Measurements from ENCODE around the gene IL12RB1. TPM values are rescaled to one million over a fixed set of nuclear protein-coding genes. Genes with fewer than 3 reads are reported as not detected.

IL12RB1 gene
- total RNA-seq, 4 donors from 2014 or later: 0.93 to 1.1 TPM; not detected in 2

GRCh38 chr19:18027151-18027550, 59.6 kb downstream of the IL12RB1 start:
- Histone ChIP-seq H3K27ac (no peak overlapping the region), H3K36me3 (no peaks in the 10 kb centered on the region), H3K9me3 (no peaks in the 10 kb centered on the region), H3K4me3 (replicated peaks in 1 of 3) (no peak overlapping the region), H3K4me1 (peaks cover 13 to 32% of the 10 kb centered on the region in 2 donors), H3K27me3 (no peaks in the 10 kb centered on the region)
- no peak for TF ChIP-seq POLR2A (IDR thresholded peaks at IDR 0.05)
- no peak for TF ChIP-seq CTCF (IDR thresholded peaks at IDR 0.05)
- WGBS, 2 donors: 79 to 89% methylated on average over 4 of the region's 4 CpGs
- no peak for DNase-seq
- intact Hi-C loops (cut with DNase I): no loop called here

DNA sequence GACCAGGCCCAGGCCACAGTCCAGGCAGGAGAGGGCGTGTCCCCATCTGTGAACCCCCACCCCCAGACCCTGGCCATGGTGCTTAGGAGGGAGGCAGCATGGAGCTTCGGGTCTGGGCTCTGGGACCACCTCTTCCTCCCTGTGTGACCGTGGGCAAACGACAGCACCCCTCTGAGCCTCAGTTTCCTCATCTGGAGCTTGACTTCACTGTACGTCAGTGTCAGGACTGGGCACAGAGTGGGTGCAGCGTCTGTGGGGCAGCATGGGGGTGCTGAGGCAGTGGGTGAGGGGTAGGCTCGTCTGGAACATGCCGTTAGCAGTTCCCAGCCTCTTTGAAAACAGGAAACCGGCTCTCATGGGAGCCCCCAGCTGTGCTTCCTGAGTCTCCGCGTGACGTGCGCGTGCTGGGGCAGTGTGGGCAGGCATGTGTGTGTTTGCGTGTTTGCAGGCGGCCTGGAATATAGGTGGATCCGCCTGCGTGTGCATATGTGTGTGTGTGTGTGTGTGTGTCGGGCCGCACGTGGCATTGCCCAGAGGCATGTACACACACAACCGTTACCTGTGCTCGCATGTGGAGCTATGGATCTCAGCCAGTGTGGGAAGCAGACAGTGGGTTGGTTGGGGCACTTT, 63.0 kb downstream of the IL12RB1 start:
- peak overlapping the region; percentile 73 to 91 (median 87) for H3K27ac ChIP-seq
- DNase-seq: peak; percentile 60 to 64
- intact Hi-C loops (cut with DNase I): no loop called here
- no peaks in the 10 kb centered on the region for H3K27me3 ChIP-seq
- no peaks in the 10 kb centered on the region for H3K9me3 ChIP-seq
- no peak overlapping the region for H3K4me3 ChIP-seq (replicated peaks in 1 of 3)
- 60 to 79% methylated on average over 22 of the region's 23 CpGs for WGBS, 2 donors
- no peaks in the 10 kb centered on the region for H3K36me3 ChIP-seq
- TF ChIP-seq CTCF (IDR thresholded peaks at IDR 0.05): no peak
- TF ChIP-seq POLR2A (IDR thresholded peaks at IDR 0.05): peak in 1 of 2 donors; percentile 5
- peaks cover 35 to 55% of the 10 kb centered on the region in 2 donors for H3K4me1 ChIP-seq

DNA sequence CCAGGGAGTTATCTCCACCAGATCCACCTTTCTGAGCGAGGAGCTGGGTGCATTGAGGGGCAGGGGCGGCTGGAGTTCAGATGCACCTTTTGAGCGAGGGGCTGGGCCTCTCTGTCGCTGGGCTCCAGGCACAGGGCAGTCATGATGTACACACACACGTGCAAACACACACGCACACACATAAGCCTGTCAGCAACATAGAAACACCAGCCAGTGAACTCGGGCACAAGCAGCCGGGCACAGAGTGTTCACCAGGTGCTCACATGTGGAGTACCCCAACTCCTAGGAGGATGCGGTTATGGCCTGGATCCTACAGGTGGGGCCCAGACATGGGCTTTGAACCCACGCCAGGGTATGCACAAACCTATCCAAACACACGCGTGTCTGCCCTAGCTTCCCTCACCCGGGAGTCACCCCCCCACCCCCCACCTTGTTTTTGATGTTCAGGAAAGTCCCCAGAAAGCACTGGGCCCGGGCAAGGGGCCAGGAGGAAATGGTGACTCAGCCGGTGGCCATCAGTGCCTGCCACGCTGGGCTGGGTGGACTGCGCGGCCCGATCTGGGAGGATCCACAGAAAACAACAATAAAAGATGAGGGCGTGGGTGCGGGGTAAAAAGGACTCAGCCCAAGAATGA, 65.5 kb downstream of the IL12RB1 start:
- H3K9me3 ChIP-seq: no peaks in the 10 kb centered on the region
- H3K27ac ChIP-seq: peak overlapping the region; percentile 33 to 91 (median 87)
- no peaks in the 10 kb centered on the region for H3K27me3 ChIP-seq
- H3K36me3 ChIP-seq: no peaks in the 10 kb centered on the region
- DNase-seq: peak; percentile 67 to 85
- H3K4me1 ChIP-seq: peaks cover 45 to 78% of the 10 kb centered on the region in 2 donors
- WGBS, 2 donors: 27 to 46% methylated on average over 13 to 14 of the region's 21 CpGs
- H3K4me3 ChIP-seq (replicated peaks in 1 of 3): no peak overlapping the region
- TF ChIP-seq CTCF (IDR thresholded peaks at IDR 0.05) (no peak), POLR2A (IDR thresholded peaks at IDR 0.05) (no peak)
- intact Hi-C loops (cut with DNase I): no loop called here

- peak; percentile 90 to 94 for DNase-seq
- intact Hi-C loops (cut with DNase I): no loop called here
- no peaks in the 10 kb centered on the region for H3K27me3 ChIP-seq
- WGBS, 2 donors: 24 to 32% methylated on average over 14 to 16 of the region's 16 CpGs
- no peaks in the 10 kb centered on the region for H3K9me3 ChIP-seq
- peak overlapping the region; percentile 33 to 91 (median 87) for H3K27ac ChIP-seq
- no peak overlapping the region for H3K4me3 ChIP-seq (replicated peaks in 1 of 3)
- H3K4me1 ChIP-seq: peaks cover 45 to 80% of the 10 kb centered on the region in 2 donors
- no peak for TF ChIP-seq POLR2A (IDR thresholded peaks at IDR 0.05)
- TF ChIP-seq CTCF (IDR thresholded peaks at IDR 0.05): peak in 2 of 6 experiments; percentile 4 to 8
- no peaks in the 10 kb centered on the region for H3K36me3 ChIP-seq
Measured at GRCh38 chr19:18020212-18021085, 66.3 kb downstream of the IL12RB1 start.

Measured in thyroid gland (tissue), 4 donors.